CD4-positive, alpha-beta T cell (primary cell): ENCODE measurements around the gene MRPS34. TPM values are rescaled to one million over a fixed set of nuclear protein-coding genes. Genes with fewer than 3 reads are reported as not detected.

ENCODE experiments used
- ATAC-seq: fragments of 200-7000 bp; cut with Tn5 transposase; one replicate; pipeline ENCODE4 v1.10.0; 2022; ENCODE audit warnings: mild to moderate bottlenecking; ENCODE audit not compliant: poor library complexity
- CTCF ChIA-PET: fragments of 350-600 bp; sonication (Branson Sonifier 250); formaldehyde crosslinking; loops from one replicate; lab custom pipeline; 2021; ENCODE audit warnings: antibody characterized with exemption, inconsistent platforms; lab: Charles Lee
- POLR2A ChIA-PET: fragments of 350-600 bp; sonication (Branson Sonifier 250); formaldehyde crosslinking; loops from one replicate; lab custom pipeline; 2021; ENCODE audit warnings: antibody characterized with exemption, inconsistent platforms; lab: Charles Lee
- DNase-seq, 14 experiments: peaks; one replicate each; pipeline ENCODE4 v3.0.0-alpha.2; 2013 to 2020; ENCODE audit warnings: mixed read lengths in 2 of 14
- H3K27ac ChIP-seq, 2 donors: one replicate each; pipeline versions ENCODE4 v1.5.1 to v1.7.0; 2013; ENCODE audit warnings: low read length in 2 of 2, low read depth in 1 of 2, mild to moderate bottlenecking in 1 of 2
- H3K27me3 ChIP-seq, 2 experiments: 1 replicate in 1 of 2; 2 replicates in 1 of 2; pipeline versions ENCODE4 v1.6.1 to v1.7.0; 2013; ENCODE audit warnings: low read length in 2 of 2, control low read depth in 1 of 2, mild to moderate bottlenecking in 1 of 2, moderate library complexity in 1 of 2; ENCODE audit not compliant: insufficient read depth in 2 of 2, control insufficient read depth in 1 of 2
- H3K36me3 ChIP-seq: one replicate; pipeline ENCODE4 v1.6.1; 2013; ENCODE audit warnings: low read length, control low read depth; ENCODE audit not compliant: insufficient read depth
- H3K4me1 ChIP-seq: one replicate; pipeline ENCODE4 v1.6.1; 2013; ENCODE audit warnings: low read length, control low read depth; ENCODE audit not compliant: insufficient read depth
- H3K4me3 ChIP-seq: one replicate; pipeline ENCODE4 v1.5.1; 2013; ENCODE audit warnings: mild to moderate bottlenecking, low read length, moderate library complexity
- H3K9me3 ChIP-seq, 2 experiments: 1 replicate in 1 of 2; 2 replicates in 1 of 2; pipeline versions ENCODE4 v1.6.1 to v1.7.0; 2013; ENCODE audit warnings: low read length in 2 of 2, mild to moderate bottlenecking in 2 of 2, control low read depth in 1 of 2, moderate library complexity in 1 of 2; ENCODE audit not compliant: control insufficient read depth in 1 of 2, insufficient read depth in 1 of 2
- H3K27ac Mint-ChIP-seq: one replicate; pipeline ENCODE4 v1.8.0; 2020; ENCODE audit warnings: mixed read lengths
- H3K27me3 Mint-ChIP-seq: one replicate; pipeline ENCODE4 v1.8.0; 2021; ENCODE audit warnings: mixed read lengths
- H3K36me3 Mint-ChIP-seq: one replicate; pipeline ENCODE4 v1.8.0; 2021; ENCODE audit warnings: low read depth, mixed read lengths
- H3K4me1 Mint-ChIP-seq: one replicate; pipeline ENCODE4 v1.8.0; 2021; ENCODE audit warnings: low read depth, mixed read lengths
- H3K4me3 Mint-ChIP-seq: one replicate; pipeline ENCODE4 v1.8.0; 2020; ENCODE audit warnings: mild to moderate bottlenecking, mixed read lengths
- H3K9me3 Mint-ChIP-seq: one replicate; pipeline ENCODE4 v1.8.0; 2020; ENCODE audit warnings: mixed read lengths
- CTCF ChIP-seq: fragments of 200-600 bp; IDR thresholded peaks from one replicate; pipeline ENCODE4 v1.8.0; 2022; ENCODE audit warnings: antibody characterized with exemption, mild to moderate bottlenecking
- intact Hi-C, 2 experiments: fragments of 100-400 bp; cut with DNase I in 1 of 2; cut with micrococcal nuclease in 1 of 2; formaldehyde crosslinking; loops; one replicate each; pipeline versions ENCODE4 v1.15.1 to v1.9.0; 2023 to 2025; cut with DNase I, micrococcal nuclease
- total RNA-seq, 174 experiments: library from RNA in 2 of 174; stranded (reverse) in 2 of 174; gene quantifications; one replicate each; pipeline ENCODE4 v1.2.3 and lab custom pipeline; 2021 to 2026

Gene MRPS34
- total RNA-seq, 2 experiments from 2014 or later, result 25.5 to 26.9 TPM

- H3K4me1 Mint-ChIP-seq, result peaks cover 15% of the 10 kb centered on the region
- no peaks in the 10 kb centered on the region for H3K27me3 ChIP-seq
- H3K27ac Mint-ChIP-seq, result no peak overlapping the region
- no peak for ATAC-seq
- H3K4me3 ChIP-seq, result no peak overlapping the region
- no peak overlapping the region for H3K27ac ChIP-seq
- H3K27me3 Mint-ChIP-seq, result no peaks in the 10 kb centered on the region
- POLR2A ChIA-PET, result interaction anchor here (0.7 to 7.9 kb wide), 2 partner anchors 13 to 91 kb away, joined by 3 to 163 read pairs; partner anchors contain the start of genes JPT2, NUBP2 and SPSB3
- TF ChIP-seq CTCF, result no peak
- no peaks in the 10 kb centered on the region for H3K9me3 ChIP-seq
- no peak for DNase-seq
- H3K4me1 ChIP-seq, result peaks cover 26% of the 10 kb centered on the region
- intact Hi-C loops, result loop anchor here in 1 of 2 experiments (5.0 kb wide), 1 partner anchor 173 kb away; the partner anchor contains the start of gene MSRB1
- H3K4me3 Mint-ChIP-seq, result no peak overlapping the region
- no peaks in the 10 kb centered on the region for H3K9me3 Mint-ChIP-seq
- CTCF ChIA-PET, result no interaction called here
- peaks cover 35% of the 10 kb centered on the region for H3K36me3 Mint-ChIP-seq
- peaks cover 45% of the 10 kb centered on the region for H3K36me3 ChIP-seq
Observed at GRCh38 chr16:1768767-1769401, 4.0 kb downstream of the MRPS34 start.

DNA sequence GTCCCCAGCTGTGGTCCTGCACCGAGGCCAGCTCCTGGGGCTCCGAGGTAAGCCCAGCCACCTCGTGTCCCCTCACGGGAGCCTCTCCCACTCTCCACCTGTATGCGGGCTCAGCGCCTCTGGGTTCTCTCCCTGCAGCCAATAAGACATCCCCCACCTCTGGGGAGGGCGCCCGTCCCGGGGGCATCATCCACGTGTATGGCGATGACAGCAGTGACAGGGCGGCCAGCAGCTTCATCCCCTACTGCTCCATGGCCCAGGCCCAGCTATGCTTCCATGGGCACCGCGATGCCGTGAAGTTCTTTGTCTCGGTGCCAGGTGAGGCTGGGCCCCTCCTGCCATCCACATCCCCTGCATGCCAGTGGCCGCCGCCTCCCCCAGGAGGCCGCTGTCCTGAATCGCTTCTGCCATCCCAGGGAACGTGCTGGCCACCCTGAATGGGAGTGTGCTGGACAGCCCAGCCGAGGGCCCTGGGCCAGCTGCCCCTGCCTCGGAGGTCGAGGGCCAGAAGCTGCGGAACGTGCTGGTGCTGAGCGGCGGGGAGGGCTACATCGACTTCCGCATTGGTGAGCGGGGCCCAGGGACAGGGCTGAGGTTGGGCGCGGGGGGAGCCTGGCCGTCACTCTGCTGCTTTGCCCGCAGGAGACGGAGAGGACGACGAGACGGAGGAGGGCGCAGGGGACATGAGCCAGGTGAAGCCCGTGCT lies 4.7 kb downstream of the MRPS34 start:
- ChIA-PET POLR2A (interaction anchor here (0.7 to 7.9 kb wide), 2 partner anchors 13 to 90 kb away, joined by 3 to 163 read pairs; partner anchors contain the start of genes JPT2, NUBP2 and SPSB3), CTCF (no interaction called here)
- H3K27me3 Mint-ChIP-seq, result no peaks in the 10 kb centered on the region
- H3K4me3 ChIP-seq, result no peak overlapping the region
- H3K27ac Mint-ChIP-seq, result no peak overlapping the region
- H3K27ac ChIP-seq, result no peak overlapping the region
- H3K36me3 Mint-ChIP-seq, result peaks cover 35% of the 10 kb centered on the region
- no peaks in the 10 kb centered on the region for H3K9me3 Mint-ChIP-seq
- H3K36me3 ChIP-seq, result peaks cover 48% of the 10 kb centered on the region
- H3K27me3 ChIP-seq, result no peaks in the 10 kb centered on the region
- intact Hi-C loops, result loop anchor here in 1 of 2 experiments (5.0 kb wide), 1 partner anchor 174 kb away; the partner anchor contains the start of gene MSRB1
- no peaks in the 10 kb centered on the region for H3K9me3 ChIP-seq
- H3K4me3 Mint-ChIP-seq, result peak overlapping the region; percentile 18
- DNase-seq (no peak), ATAC-seq (no peak)
- TF ChIP-seq CTCF, result no peak
- H3K4me1 ChIP-seq, result peaks cover 23% of the 10 kb centered on the region
- peaks cover 12% of the 10 kb centered on the region for H3K4me1 Mint-ChIP-seq

DNA sequence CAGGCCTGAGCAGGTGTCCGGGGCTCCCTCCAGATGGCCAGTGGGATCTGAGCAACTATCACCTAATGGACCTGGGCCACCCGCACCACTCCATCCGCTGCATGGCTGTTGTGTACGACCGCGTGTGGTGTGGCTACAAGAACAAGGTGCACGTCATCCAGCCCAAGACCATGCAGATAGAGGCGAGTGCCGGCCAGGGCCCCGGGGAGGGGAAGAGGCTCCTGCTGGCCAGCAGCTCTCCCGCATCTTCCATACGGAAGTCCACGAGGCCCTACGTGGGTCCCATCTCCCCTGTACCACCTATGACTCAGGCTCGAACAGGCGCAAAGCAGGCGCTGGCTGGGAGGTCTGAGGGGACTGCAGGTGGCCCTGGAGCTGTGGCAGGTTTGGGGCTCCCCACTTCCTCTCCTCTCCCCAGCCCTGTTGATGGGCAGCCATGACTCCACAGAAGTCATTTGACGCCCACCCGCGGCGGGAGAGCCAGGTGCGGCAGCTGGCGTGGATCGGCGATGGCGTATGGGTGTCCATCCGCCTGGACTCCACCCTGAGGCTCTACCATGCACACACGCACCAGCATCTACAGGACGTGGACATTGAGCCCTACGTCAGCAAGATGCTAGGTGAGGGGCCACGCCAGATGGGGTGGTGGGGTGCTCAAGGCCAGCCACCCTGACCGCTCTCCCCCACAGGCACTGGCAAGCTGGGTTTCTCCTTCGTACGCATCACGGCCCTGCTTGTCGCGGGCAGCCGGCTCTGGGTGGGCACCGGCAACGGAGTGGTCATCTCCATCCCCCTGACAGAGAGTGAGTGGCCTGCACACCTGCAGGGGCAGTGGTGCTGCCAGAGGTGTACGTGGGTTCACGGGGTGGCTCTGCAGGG lies 5.6 kb downstream of the MRPS34 start:
- no peak for TF ChIP-seq CTCF
- peaks cover 56% of the 10 kb centered on the region for H3K36me3 ChIP-seq
- H3K4me3 ChIP-seq, result no peak overlapping the region
- intact Hi-C loops, result loop anchor here in 1 of 2 experiments (5.0 kb wide), 1 partner anchor 175 kb away; the partner anchor contains the start of gene MSRB1
- Mint-ChIP-seq H3K36me3 (peaks cover 33% of the 10 kb centered on the region), H3K27me3 (no peaks in the 10 kb centered on the region), H3K27ac (peak overlapping the region; percentile 20), H3K4me3 (no peak overlapping the region), H3K9me3 (no peaks in the 10 kb centered on the region), H3K4me1 (peaks cover 12% of the 10 kb centered on the region)
- H3K9me3 ChIP-seq, result no peaks in the 10 kb centered on the region
- no peak overlapping the region for H3K27ac ChIP-seq
- DNase-seq (no peak), ATAC-seq (no peak)
- ChIA-PET CTCF (no interaction called here), POLR2A (interaction anchor here (7.9 kb wide), 1 partner anchor 14 kb away, joined by 163 read pairs; the partner anchor contains the start of genes NUBP2 and SPSB3)
- H3K4me1 ChIP-seq, result peaks cover 22% of the 10 kb centered on the region
- no peaks in the 10 kb centered on the region for H3K27me3 ChIP-seq
